A549 (cell line): ENCODE data around the gene PAK4.

ENCODE experiments used
- ATOH8 ChIP-seq: fragments of 250-450 bp; sonication (Bioruptor Pico); IDR thresholded peaks from 2 replicates; pipeline ENCODE4 v1.5.0; 2020; ENCODE audit warnings: low read depth, mild to moderate bottlenecking, moderate library complexity
- CTCF ChIP-seq: fragments of >200 bp; sonication (Bioruptor Twin); formaldehyde crosslinking; IDR thresholded peaks from 3 replicates; pipeline ENCODE4 v1.5.1; 2016
- EP300 ChIP-seq, 2 experiments: fragments of >200 bp; sonication (Bioruptor Twin); formaldehyde crosslinking; IDR thresholded peaks; 2 replicates in 1 of 2; 3 replicates in 1 of 2; pipeline ENCODE4 v1.6.1; 2016 to 2017
- ESRRA ChIP-seq: fragments of 150-350 bp; IDR thresholded peaks from 2 replicates; pipeline ENCODE4 v1.6.1; 2014; ENCODE audit warnings: mild to moderate bottlenecking, low read length, borderline replicate concordance
- HDAC2 ChIP-seq: fragments of 200-600 bp; sonication (generic); IDR thresholded peaks from 2 replicates; pipeline ENCODE4 v1.6.1; 2016
- HOXA7 ChIP-seq: fragments of 250-450 bp; sonication (Bioruptor Pico); IDR thresholded peaks from 2 replicates; pipeline ENCODE4 v1.5.0; 2020; ENCODE audit warnings: mild to moderate bottlenecking, moderate library complexity
- JUNB ChIP-seq: fragments of >200 bp; sonication (Bioruptor Twin); formaldehyde crosslinking; IDR thresholded peaks from 2 replicates; pipeline ENCODE4 v1.6.1; 2016
- NR3C1 ChIP-seq: fragments of >200 bp; sonication (Bioruptor Twin); formaldehyde crosslinking; IDR thresholded peaks from 3 replicates; pipeline ENCODE4 v1.6.1; 2017
- POLR2A ChIP-seq: IDR thresholded peaks from 2 replicates; pipeline ENCODE4 v1.6.1; 2012; ENCODE audit warnings: mild to moderate bottlenecking, low read length
- RCOR1 ChIP-seq: fragments of 150-350 bp; IDR thresholded peaks from 2 replicates; pipeline ENCODE4 v1.6.1; 2014; ENCODE audit warnings: antibody characterized with exemption, low read length, low read depth

- no peak for TF ChIP-seq CTCF
- no peak for TF ChIP-seq ATOH8
- no peak for TF ChIP-seq POLR2A
- TF ChIP-seq NR3C1 = no peak
- no peak for TF ChIP-seq ESRRA
- no peak for TF ChIP-seq EP300 (IDR thresholded peaks at IDR 0.05)
- no peak for TF ChIP-seq RCOR1
- no peak for TF ChIP-seq JUNB
- TF ChIP-seq HDAC2 = no peak
- TF ChIP-seq HOXA7 (CRISPR knock-in tag) = no peak
Measured at GRCh38 chr19:39135701-39136100, 10.1 kb downstream of the PAK4 start.
